WTC11 (cell line): ENCODE results near the gene NLRP8. TPM values are rescaled to one million over a fixed set of nuclear protein-coding genes. Genes with fewer than 3 reads are reported as not detected.

Experiments used
- ATAC-seq: fragments of 200-7000 bp; cut with Tn5 transposase; 2 replicates; pipeline ENCODE4 v1.10.0; 2021; ENCODE audit warnings: mild to moderate bottlenecking, moderate library complexity
- CTCF ChIA-PET: fragments of 300-600 bp; sonication (Branson Sonifier 250); formaldehyde crosslinking; loops from one replicate; lab custom pipeline; 2021; ENCODE audit warnings: antibody characterized with exemption; lab: Charles Lee
- POLR2A ChIA-PET: fragments of 350-600 bp; sonication (Branson Sonifier 250); formaldehyde crosslinking; loops from one replicate; lab custom pipeline; 2021; ENCODE audit warnings: antibody characterized with exemption; lab: Charles Lee
- DNase-seq: peaks from one replicate; pipeline ENCODE4 v3.0.0; 2021; ENCODE audit warnings: low spot score
- H3K27ac Mint-ChIP-seq: 2 replicates; pipeline ENCODE4 v1.8.0; 2021; ENCODE audit warnings: mixed read lengths
- H3K27me3 Mint-ChIP-seq: 2 replicates; pipeline ENCODE4 v1.8.0; 2021; ENCODE audit warnings: low read depth, mild to moderate bottlenecking, moderate library complexity, mixed read lengths
- H3K36me3 Mint-ChIP-seq: 2 replicates; pipeline ENCODE4 v1.8.0; 2021; ENCODE audit warnings: mixed read lengths
- H3K4me1 Mint-ChIP-seq: 2 replicates; pipeline ENCODE4 v1.8.0; 2022; ENCODE audit warnings: mixed read lengths
- H3K4me3 Mint-ChIP-seq: 2 replicates; pipeline ENCODE4 v1.8.0; 2021; ENCODE audit warnings: mild to moderate bottlenecking, moderate library complexity, mixed read lengths
- H3K9me3 Mint-ChIP-seq: 2 replicates; pipeline ENCODE4 v1.8.0; 2021; ENCODE audit warnings: mixed read lengths
- CREM ChIP-seq: sonication (generic); formaldehyde crosslinking; IDR thresholded peaks from 2 replicates; pipeline ENCODE4 v1.8.1; 2022; ENCODE audit warnings: mild to moderate bottlenecking, missing genetic modification reagents, moderate library complexity
- ELF4 ChIP-seq: sonication (generic); formaldehyde crosslinking; IDR thresholded peaks from 2 replicates; pipeline ENCODE4 v1.8.1; 2022; ENCODE audit warnings: low read depth, mild to moderate bottlenecking, moderate library complexity, missing genetic modification reagents
- FOXK1 ChIP-seq: sonication (generic); formaldehyde crosslinking; IDR thresholded peaks from 2 replicates; pipeline ENCODE4 v1.8.0; 2022; ENCODE audit warnings: mild to moderate bottlenecking, moderate library complexity, missing genetic modification reagents
- GTF2I ChIP-seq: fragments of 250-450 bp; sonication (Bioruptor Pico); conservative IDR thresholded peaks from 2 replicates; pipeline ENCODE4 v1.4.0; 2021; ENCODE audit warnings: mild to moderate bottlenecking
- HMGA2 ChIP-seq: fragments of 250-450 bp; sonication (Bioruptor Pico); IDR thresholded peaks from 2 replicates; pipeline ENCODE4 v1.4.0; 2021; ENCODE audit warnings: mild to moderate bottlenecking, moderate library complexity
- MXD4 ChIP-seq: fragments of 250-450 bp; sonication (Bioruptor Pico); IDR thresholded peaks from 2 replicates; pipeline ENCODE4 v1.8.0; 2021; ENCODE audit warnings: mild to moderate bottlenecking, moderate library complexity, borderline replicate concordance
- NFE2L1 ChIP-seq: sonication (generic); formaldehyde crosslinking; IDR thresholded peaks from 2 replicates; pipeline ENCODE4 v1.8.1; 2023; ENCODE audit warnings: missing genetic modification reagents
- NR3C1 ChIP-seq: sonication (generic); formaldehyde crosslinking; conservative IDR thresholded peaks from 2 replicates; pipeline ENCODE4 v1.8.1; 2023; ENCODE audit warnings: low read depth, mild to moderate bottlenecking, missing genetic modification reagents
- PRRX2 ChIP-seq: fragments of 250-450 bp; sonication (Bioruptor Pico); IDR thresholded peaks from 2 replicates; pipeline ENCODE4 v1.8.0; 2021; ENCODE audit warnings: mild to moderate bottlenecking
- SP1 ChIP-seq: sonication (generic); formaldehyde crosslinking; conservative IDR thresholded peaks from 2 replicates; pipeline ENCODE4 v1.8.1; 2022; ENCODE audit warnings: missing genetic modification reagents
- TEAD4 ChIP-seq: sonication (generic); formaldehyde crosslinking; IDR thresholded peaks from 2 replicates; pipeline ENCODE4 v1.8.0; 2022; ENCODE audit warnings: mild to moderate bottlenecking, missing genetic modification reagents
- TP53 ChIP-seq: sonication (generic); formaldehyde crosslinking; IDR thresholded peaks from 2 replicates; pipeline ENCODE4 v1.8.1; 2023; ENCODE audit warnings: mild to moderate bottlenecking, missing genetic modification reagents
- ZNF121 ChIP-seq: sonication (generic); formaldehyde crosslinking; IDR thresholded peaks from 2 replicates; pipeline ENCODE4 v1.8.0; 2023; ENCODE audit warnings: missing genetic modification reagents
- ZNF138 ChIP-seq: sonication (generic); formaldehyde crosslinking; conservative IDR thresholded peaks from 2 replicates; pipeline ENCODE4 v1.8.1; 2022; ENCODE audit warnings: mild to moderate bottlenecking, moderate library complexity, missing genetic modification reagents
- ZNF416 ChIP-seq: fragments of 250-450 bp; sonication (Bioruptor Pico); IDR thresholded peaks from 2 replicates; pipeline ENCODE4 v1.9.0; 2021; ENCODE audit warnings: mild to moderate bottlenecking, inconsistent platforms
- ZNF671 ChIP-seq: fragments of 250-450 bp; sonication (Bioruptor Pico); IDR thresholded peaks from 2 replicates; pipeline ENCODE4 v1.8.0; 2021; ENCODE audit warnings: mild to moderate bottlenecking
- total RNA-seq: library from RNA; stranded (reverse); gene quantifications from 3 replicates; pipeline ENCODE4 v1.2.3, GENCODE V29; 2021
- TF ChIP-seq, protein P1 (sequence below): fragments of 250-450 bp; sonication (Bioruptor Pico); IDR thresholded peaks from 2 replicates; pipeline ENCODE4 v1.9.0; 2021; ENCODE audit warnings: mild to moderate bottlenecking
- TF ChIP-seq, protein P2 (sequence below): sonication (generic); formaldehyde crosslinking; IDR thresholded peaks from 2 replicates; pipeline ENCODE4 v1.8.0; 2022; ENCODE audit warnings: mild to moderate bottlenecking, missing genetic modification reagents
- TF ChIP-seq, protein P3 (sequence below): sonication (generic); formaldehyde crosslinking; IDR thresholded peaks from 2 replicates; pipeline ENCODE4 v1.8.1; 2023; ENCODE audit warnings: mild to moderate bottlenecking, missing genetic modification reagents, borderline replicate concordance
- TF ChIP-seq, protein P4 (sequence below): fragments of 250-450 bp; sonication (Bioruptor Pico); conservative IDR thresholded peaks from 2 replicates; pipeline ENCODE4 v1.9.0; 2021; ENCODE audit warnings: mild to moderate bottlenecking
- TF ChIP-seq, protein P5 (sequence below): sonication (generic); formaldehyde crosslinking; IDR thresholded peaks from 2 replicates; pipeline ENCODE4 v1.8.1; 2022; ENCODE audit warnings: missing genetic modification reagents, borderline replicate concordance
- TF ChIP-seq, protein P6 (sequence below): sonication (generic); formaldehyde crosslinking; IDR thresholded peaks from 2 replicates; pipeline ENCODE4 v1.8.1; 2023; ENCODE audit warnings: mild to moderate bottlenecking, moderate library complexity, missing genetic modification reagents
- TF ChIP-seq, protein P7 (sequence below): fragments of 250-450 bp; sonication (Bioruptor Pico); IDR thresholded peaks from 2 replicates; pipeline ENCODE4 v1.8.0; 2021; ENCODE audit warnings: mild to moderate bottlenecking

NLRP8 gene
- total RNA-seq, 1 experiment from 2014 or later = not detected

DNA sequence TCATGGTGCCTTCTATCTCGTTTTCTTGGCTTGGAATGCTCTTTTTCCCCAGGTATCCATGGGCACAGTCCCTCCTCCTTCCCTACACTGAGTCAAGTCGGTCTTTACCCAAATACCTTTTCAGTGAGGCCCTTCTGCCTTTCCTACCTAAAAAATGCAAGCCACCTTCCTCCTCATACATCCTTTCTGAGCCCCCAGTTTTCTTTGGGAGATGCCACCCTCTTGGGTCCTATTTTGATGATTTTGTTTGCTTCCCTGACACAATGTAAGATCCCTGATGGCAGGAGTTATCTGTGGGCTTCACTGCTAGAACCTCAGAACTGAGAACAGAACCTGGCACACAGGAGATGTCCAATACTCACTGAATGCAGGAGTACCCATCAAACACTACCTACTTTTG lies 37.8 kb upstream of the NLRP8 start (continued):
- TF ChIP-seq, protein P1, sequence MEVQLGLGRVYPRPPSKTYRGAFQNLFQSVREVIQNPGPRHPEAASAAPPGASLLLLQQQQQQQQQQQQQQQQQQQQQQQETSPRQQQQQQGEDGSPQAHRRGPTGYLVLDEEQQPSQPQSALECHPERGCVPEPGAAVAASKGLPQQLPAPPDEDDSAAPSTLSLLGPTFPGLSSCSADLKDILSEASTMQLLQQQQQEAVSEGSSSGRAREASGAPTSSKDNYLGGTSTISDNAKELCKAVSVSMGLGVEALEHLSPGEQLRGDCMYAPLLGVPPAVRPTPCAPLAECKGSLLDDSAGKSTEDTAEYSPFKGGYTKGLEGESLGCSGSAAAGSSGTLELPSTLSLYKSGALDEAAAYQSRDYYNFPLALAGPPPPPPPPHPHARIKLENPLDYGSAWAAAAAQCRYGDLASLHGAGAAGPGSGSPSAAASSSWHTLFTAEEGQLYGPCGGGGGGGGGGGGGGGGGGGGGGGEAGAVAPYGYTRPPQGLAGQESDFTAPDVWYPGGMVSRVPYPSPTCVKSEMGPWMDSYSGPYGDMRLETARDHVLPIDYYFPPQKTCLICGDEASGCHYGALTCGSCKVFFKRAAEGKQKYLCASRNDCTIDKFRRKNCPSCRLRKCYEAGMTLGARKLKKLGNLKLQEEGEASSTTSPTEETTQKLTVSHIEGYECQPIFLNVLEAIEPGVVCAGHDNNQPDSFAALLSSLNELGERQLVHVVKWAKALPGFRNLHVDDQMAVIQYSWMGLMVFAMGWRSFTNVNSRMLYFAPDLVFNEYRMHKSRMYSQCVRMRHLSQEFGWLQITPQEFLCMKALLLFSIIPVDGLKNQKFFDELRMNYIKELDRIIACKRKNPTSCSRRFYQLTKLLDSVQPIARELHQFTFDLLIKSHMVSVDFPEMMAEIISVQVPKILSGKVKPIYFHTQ (CRISPR knock-in tag) = no peak
- TF ChIP-seq TEAD4 (CRISPR knock-in tag) = no peak
- no peak for TF ChIP-seq PRRX2 (CRISPR knock-in tag)
- TF ChIP-seq ZNF416 (CRISPR knock-in tag) = no peak
- TF ChIP-seq, protein P2, sequence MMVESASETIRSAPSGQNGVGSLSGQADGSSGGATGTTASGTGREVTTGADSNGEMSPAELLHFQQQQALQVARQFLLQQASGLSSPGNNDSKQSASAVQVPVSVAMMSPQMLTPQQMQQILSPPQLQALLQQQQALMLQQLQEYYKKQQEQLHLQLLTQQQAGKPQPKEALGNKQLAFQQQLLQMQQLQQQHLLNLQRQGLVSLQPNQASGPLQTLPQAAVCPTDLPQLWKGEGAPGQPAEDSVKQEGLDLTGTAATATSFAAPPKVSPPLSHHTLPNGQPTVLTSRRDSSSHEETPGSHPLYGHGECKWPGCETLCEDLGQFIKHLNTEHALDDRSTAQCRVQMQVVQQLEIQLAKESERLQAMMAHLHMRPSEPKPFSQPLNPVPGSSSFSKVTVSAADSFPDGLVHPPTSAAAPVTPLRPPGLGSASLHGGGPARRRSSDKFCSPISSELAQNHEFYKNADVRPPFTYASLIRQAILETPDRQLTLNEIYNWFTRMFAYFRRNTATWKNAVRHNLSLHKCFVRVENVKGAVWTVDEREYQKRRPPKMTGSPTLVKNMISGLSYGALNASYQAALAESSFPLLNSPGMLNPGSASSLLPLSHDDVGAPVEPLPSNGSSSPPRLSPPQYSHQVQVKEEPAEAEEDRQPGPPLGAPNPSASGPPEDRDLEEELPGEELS (CRISPR knock-in tag) = no peak
- TF ChIP-seq, protein P3, sequence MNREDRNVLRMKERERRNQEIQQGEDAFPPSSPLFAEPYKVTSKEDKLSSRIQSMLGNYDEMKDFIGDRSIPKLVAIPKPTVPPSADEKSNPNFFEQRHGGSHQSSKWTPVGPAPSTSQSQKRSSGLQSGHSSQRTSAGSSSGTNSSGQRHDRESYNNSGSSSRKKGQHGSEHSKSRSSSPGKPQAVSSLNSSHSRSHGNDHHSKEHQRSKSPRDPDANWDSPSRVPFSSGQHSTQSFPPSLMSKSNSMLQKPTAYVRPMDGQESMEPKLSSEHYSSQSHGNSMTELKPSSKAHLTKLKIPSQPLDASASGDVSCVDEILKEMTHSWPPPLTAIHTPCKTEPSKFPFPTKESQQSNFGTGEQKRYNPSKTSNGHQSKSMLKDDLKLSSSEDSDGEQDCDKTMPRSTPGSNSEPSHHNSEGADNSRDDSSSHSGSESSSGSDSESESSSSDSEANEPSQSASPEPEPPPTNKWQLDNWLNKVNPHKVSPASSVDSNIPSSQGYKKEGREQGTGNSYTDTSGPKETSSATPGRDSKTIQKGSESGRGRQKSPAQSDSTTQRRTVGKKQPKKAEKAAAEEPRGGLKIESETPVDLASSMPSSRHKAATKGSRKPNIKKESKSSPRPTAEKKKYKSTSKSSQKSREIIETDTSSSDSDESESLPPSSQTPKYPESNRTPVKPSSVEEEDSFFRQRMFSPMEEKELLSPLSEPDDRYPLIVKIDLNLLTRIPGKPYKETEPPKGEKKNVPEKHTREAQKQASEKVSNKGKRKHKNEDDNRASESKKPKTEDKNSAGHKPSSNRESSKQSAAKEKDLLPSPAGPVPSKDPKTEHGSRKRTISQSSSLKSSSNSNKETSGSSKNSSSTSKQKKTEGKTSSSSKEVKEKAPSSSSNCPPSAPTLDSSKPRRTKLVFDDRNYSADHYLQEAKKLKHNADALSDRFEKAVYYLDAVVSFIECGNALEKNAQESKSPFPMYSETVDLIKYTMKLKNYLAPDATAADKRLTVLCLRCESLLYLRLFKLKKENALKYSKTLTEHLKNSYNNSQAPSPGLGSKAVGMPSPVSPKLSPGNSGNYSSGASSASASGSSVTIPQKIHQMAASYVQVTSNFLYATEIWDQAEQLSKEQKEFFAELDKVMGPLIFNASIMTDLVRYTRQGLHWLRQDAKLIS (CRISPR knock-in tag) = no peak
- TF ChIP-seq GTF2I (CRISPR knock-in tag) = no peak
- TF ChIP-seq MXD4 (CRISPR knock-in tag) = no peak
- TF ChIP-seq, protein P4, sequence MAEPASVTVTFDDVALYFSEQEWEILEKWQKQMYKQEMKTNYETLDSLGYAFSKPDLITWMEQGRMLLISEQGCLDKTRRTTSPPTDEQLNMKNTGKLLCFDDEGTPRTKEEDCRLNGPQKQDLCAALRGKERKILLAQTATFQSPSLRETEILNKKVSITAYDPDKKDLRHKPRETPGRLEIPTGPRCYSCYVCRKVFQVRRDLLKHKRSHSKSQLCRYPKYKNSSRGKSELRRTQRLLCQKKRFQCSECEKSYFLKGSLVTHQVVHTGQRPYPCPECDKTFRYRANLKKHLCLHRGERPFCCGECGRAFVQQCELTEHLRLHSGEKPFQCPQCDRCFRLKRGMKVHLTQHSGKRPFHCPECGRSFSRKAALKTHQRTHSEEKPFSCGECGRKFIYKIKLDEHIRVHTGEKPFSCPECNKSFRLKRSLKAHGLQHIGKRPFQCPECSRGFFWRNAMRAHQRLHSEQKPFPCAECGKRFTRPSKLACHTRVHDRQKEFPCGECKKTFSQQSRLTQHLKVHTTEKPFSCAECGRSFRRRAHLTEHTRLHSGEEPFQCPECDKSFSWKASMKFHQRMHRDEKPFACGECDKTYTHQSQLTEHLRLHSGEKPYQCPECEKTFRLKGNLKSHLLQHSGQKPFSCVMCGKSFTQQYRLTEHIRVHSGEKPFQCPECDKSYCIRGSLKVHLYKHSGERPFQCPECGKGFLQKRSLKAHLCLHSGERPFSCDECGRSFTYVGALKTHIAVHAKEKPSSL (CRISPR knock-in tag) = no peak
- no peak for TF ChIP-seq HMGA2 (CRISPR knock-in tag)

DNA sequence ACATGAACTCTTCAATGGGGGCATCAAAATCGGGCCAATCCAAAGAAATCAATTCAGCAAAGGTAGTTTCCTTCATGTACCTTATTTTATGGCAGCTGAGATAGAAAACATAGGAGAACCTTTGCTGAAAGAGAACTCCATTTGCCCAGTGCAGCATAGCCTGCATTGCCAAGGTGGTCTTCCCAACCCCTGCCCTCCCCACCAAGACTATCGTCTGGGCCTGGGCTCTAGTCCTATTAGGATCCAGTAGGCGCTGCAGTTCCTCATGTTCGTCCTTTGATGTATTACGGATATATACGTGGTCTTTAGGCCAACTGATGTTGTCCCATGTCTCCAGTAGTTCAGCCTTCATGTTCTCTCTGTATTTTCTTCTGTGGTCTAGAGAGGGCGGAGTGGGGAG lies 34.7 kb upstream of the NLRP8 start:
- TF ChIP-seq TP53 (CRISPR knock-in tag) = no peak
- TF ChIP-seq, protein P5, sequence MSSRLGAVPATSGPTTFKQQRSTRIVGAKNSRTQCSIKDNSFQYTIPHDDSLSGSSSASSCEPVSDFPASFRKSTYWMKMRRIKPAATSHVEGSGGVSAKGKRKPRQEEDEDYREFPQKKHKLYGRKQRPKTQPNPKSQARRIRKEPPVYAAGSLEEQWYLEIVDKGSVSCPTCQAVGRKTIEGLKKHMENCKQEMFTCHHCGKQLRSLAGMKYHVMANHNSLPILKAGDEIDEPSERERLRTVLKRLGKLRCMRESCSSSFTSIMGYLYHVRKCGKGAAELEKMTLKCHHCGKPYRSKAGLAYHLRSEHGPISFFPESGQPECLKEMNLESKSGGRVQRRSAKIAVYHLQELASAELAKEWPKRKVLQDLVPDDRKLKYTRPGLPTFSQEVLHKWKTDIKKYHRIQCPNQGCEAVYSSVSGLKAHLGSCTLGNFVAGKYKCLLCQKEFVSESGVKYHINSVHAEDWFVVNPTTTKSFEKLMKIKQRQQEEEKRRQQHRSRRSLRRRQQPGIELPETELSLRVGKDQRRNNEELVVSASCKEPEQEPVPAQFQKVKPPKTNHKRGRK = no peak
- TF ChIP-seq ZNF671 (CRISPR knock-in tag) = no peak
- TF ChIP-seq, protein P6, sequence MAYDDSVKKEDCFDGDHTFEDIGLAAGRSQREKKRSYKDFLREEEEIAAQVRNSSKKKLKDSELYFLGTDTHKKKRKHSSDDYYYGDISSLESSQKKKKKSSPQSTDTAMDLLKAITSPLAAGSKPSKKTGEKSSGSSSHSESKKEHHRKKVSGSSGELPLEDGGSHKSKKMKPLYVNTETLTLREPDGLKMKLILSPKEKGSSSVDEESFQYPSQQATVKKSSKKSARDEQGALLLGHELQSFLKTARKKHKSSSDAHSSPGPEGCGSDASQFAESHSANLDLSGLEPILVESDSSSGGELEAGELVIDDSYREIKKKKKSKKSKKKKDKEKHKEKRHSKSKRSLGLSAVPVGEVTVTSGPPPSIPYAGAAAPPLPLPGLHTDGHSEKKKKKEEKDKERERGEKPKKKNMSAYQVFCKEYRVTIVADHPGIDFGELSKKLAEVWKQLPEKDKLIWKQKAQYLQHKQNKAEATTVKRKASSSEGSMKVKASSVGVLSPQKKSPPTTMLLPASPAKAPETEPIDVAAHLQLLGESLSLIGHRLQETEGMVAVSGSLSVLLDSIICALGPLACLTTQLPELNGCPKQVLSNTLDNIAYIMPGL (CRISPR knock-in tag) = no peak
- TF ChIP-seq NR3C1 (CRISPR knock-in tag) = no peak
- TF ChIP-seq ELF4 = no peak
- TF ChIP-seq SP1 (CRISPR knock-in tag) = no peak
- TF ChIP-seq NFE2L1 = no peak
- TF ChIP-seq, protein P7, sequence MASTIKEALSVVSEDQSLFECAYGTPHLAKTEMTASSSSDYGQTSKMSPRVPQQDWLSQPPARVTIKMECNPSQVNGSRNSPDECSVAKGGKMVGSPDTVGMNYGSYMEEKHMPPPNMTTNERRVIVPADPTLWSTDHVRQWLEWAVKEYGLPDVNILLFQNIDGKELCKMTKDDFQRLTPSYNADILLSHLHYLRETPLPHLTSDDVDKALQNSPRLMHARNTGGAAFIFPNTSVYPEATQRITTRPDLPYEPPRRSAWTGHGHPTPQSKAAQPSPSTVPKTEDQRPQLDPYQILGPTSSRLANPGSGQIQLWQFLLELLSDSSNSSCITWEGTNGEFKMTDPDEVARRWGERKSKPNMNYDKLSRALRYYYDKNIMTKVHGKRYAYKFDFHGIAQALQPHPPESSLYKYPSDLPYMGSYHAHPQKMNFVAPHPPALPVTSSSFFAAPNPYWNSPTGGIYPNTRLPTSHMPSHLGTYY = no peak
- TF ChIP-seq ZNF121 = no peak
- TF ChIP-seq CREM (CRISPR knock-in tag) = no peak
- TF ChIP-seq FOXK1 (CRISPR knock-in tag) = no peak
- no peak for TF ChIP-seq ZNF138 (CRISPR knock-in tag)
- ATAC-seq (no peak), DNase-seq (no peak)
- ChIA-PET CTCF (no interaction called here), POLR2A (no interaction called here)
- Mint-ChIP-seq H3K9me3 (peaks cover 99% of the 10 kb centered on the region), H3K36me3 (peaks cover 72% of the 10 kb centered on the region), H3K27me3 (peaks cover 10% of the 10 kb centered on the region), H3K27ac (no peak overlapping the region), H3K4me1 (no peaks in the 10 kb centered on the region), H3K4me3 (no peak overlapping the region)
